HG03097 (cell line): ENCODE data around the gene C12orf43.
"Not testable (repeated sequence)": the region's sequence is repeated elsewhere in the genome, so short reads cannot be mapped to it uniquely, and the experiment has no call there.

Experiments used
- ATAC-seq: cut with Tn5 transposase; IDR thresholded peaks from one replicate; pipeline ENCODE4 v1.9.1; 2021; ENCODE audit not compliant: unreplicated experiment, low FRiP score

C12orf43 gene, protein sequence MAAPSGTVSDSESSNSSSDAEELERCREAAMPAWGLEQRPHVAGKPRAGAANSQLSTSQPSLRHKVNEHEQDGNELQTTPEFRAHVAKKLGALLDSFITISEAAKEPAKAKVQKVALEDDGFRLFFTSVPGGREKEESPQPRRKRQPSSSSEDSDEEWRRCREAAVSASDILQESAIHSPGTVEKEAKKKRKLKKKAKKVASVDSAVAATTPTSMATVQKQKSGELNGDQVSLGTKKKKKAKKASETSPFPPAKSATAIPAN

DNA sequence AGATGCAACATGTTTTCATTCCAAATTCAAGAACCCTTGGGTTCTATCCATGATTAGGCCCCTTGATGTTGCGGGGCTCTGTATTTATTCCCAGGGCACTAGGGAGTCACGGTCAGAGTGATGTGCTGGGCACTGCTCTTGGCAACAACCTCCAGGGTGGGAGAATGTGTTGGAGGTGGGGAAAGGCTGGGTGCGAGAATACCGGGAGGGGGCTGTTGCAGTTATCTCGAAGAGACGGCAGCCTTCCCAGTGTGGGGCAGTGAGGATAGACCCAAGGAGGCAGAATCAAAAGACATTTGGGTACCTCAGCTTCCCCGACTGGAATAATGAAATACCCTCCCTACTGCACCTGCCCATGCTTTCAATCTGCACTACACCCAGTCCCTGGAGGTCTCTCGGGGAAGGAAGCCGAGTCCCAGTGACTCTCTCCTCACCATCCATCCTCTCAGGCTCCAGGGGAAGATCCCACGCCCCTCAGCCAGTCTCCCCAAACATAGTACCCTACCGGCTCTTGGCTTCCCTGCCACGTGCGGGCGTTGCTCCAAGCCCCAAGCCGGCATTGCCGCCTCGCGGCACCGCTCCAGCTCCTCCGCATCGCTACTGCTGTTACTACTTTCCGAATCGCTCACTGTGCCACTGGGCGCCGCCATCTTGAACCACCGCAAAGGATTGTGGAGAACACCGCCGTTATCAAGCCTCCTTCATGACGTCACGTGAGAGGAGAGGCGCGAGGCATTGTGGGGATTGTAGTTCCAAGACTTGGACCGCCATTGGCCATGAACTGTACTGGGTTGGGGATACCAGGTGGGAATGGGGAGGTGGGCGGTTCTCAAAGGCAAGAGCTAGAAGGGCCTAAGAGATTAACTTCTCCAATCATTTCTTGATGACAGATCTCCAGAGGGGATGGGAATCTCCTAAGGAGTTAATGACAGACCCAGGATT, at the start of gene C12orf43:
C12orf43 (minus strand) TSS at position 663 of the 942 bp plus-strand sequence; CDS start at position 650, 13 bp downstream.
- peak; percentile 91 for ATAC-seq

DNA sequence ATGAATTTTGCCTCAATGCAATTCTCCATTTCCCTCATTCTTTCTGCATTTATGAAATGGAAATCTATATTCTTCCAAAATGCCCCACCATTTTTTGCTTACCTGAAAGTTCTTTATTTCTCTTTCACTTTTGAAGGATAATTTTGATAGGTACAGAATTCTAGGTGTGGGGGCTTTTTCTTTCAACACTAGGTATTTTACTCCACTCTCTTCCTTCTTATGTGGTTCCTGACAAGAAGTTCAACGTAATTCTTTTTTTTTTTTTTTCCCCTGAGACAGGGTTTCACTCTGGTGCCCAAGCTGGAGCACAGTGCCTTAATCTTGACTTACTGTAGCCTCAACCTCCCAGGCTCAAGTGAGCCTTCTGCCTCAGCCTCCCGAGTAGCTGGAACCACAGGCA, 49.1 kb upstream of the C12orf43 start:
- ATAC-seq = no peak

DNA sequence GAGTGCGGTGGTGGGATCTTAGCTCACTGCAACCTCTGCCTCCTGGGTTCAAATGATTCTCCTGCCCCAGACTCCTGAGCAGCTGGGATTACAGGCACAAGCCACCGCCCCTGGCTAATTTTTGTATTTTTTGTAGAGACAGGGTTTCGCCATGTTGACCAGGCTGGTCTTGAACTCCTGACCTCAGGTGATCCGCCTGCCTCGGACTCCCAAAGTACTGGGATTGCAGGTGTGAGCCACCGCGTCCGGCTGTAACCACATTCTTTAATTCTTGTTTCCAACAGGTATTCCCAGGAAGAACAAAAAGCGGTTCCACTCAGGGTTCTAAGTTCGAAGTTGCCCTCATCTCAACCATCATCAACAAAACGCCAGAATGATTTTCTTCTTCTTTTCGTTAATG, 48.3 kb upstream of the C12orf43 start:
- ATAC-seq = not testable (repeated sequence)

DNA sequence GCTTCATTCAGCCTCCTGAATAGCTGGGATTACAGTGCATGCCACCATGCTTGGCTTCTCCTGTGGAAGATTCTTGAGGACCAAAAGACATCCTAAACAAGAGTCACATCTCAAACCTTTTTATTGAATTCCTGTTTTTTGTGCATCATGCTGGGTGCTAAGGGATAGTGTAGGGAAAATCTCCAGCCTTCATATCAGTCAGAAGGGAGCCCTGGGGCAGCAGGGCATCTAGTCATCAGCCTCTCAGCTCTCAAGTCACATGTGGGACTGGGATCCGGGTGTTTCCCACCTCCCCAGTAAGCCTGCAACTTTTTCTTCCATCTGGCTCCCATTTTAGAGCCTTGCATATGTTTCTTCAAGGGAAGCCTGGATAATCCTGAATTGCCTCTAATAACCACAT, 47.8 kb upstream of the C12orf43 start:
- ATAC-seq = no peak

DNA sequence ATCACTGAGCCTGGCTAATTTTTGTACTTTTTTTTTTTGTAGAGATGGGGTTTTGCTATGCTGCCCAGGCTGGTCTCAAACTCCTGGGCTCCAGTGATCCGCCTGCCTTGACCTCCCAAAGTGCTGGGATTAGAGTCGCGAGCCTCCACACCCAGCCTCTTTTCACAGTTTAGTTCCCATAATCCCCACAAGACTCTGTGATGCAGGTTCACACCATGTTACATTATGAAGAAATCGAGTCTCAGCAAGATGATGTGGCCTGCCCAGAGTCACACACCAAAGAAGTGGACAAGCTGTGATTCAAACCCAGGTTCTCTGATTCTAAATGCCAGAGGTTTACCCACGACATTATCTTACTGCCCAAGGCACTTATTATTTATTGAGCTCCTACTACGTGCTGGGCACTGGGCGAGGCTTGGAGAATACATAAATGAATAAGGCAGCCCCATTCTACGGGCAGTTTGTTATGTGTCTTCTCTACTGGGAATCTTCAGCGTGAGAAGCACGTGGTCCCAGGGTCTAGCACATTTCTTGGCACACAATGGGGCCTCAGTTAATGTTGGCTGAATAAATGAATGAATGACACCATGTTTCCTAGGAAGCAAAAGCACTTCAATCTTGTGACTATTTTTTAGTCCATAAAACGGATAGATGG, 46.2 kb upstream of the C12orf43 start:
- no peak for ATAC-seq

DNA sequence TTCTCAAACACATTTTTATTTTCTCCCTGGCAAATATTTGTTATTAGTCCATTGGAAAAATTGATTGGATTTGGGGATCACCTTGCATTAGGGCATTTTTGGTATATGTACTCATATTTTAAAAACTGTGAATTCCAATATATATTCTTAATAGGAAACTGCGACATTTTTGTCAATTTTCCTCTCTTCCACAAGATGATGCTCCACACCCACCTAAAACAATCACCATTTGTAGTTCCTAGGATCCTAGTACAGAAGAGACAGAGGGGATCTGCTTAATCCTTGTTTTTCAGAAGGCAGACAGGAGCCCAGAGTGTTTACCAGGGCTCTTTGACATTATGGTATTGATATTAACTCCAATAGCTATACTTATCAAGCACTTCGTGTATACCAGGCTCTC, 45.5 kb upstream of the C12orf43 start:
- no peak for ATAC-seq

DNA sequence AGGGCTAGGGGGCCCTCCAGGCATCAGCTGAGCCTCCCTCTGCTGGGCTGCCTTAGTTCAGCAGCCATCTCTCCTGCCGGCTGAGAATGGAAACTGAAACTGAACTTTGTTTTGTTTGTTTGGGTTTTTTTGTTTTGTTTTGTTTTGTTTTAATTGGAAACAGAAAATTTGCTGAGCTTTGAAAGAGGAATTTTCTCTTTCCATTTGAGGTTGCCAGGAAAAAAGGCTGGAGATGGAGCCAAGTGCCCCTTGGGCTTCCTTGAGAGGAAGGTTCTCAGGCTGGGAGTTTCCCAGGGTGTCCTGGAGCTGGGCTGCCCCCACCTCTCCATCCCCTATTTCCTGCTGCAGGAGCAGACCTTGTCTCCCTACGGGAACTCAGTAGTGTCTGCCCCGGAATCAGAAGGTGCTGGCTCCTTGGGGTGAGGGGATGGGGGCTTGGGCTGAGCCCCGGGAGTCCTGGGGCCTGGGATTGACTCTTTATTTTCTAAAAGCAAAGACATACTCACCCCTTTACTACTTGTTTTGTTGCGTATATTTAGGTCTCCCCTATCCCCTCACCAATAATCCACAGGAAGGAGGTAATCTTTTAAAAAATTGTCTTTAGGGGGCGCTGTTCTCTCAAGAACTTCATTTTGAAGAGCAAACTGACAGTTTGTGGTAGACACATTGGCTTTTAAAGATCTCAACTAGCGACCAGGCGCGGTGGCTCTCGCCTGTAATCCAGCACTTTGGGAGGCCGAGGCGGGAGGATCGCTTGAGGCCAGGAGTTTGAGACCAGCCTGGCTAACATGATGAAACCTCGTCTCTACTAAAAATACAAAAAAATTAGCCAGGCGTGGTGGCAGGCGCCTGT, 44.1 kb upstream of the C12orf43 start:
- ATAC-seq = peak; percentile 77

DNA sequence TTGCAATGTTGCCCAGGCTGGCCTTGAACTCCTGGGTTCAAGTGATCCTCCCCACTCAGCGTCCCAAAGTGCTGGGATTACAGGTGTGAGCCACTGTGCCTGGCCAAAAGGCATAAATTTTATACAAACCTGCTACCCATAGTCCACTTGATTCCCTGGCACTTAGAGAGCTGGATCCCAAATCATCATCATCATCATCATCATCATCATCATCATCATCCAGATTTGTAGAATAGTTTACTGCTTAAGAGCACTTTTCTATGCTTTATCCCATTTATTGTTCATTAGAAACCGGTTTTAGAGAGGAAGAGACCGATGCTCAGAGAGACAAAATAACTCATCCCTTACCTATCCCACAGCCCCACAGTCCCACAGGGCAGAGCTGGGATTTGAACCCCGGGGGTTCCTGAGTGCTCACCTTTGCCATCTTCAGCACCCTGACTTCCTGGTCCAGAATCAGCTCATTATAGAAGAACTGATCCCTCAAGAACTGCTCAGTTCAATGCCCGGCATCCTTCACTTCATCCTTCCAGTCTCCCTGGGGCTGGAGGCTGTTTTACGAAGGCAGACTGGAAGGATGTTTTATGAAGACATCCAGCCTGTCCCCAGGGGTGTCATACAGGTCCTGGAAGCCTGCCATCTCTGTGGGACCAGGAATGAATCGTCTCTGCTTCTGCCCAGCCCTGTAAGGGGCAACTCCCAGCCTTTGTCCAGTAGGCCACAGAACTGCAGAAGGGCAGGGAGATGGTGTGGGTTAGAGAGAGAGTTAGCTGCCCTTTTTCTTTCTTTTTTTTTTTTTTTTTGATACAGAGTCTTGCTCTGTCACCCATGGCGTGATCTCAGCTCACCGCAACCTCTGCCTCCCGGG, 43.0 kb upstream of the C12orf43 start:
- ATAC-seq = no peak

DNA sequence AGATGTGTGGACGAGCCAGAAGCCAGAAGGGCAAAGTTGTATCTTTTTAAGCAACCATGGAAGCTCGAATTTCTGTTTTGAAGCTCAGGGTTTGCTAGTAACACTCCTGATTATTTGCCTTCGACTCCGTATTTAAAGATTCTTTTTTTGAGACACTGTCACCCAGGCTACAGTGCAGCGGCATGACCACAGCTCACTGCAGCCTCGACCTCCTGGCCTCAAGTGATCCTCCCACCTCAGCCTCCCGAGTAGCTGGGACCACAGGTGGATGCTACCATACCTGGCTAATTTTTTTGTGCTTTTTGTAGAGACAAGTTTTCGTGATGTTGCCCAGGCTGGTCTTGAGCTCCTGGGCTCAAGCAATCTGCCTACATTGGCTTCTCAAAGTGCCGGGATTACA, 41.5 kb upstream of the C12orf43 start:
- no peak for ATAC-seq

DNA sequence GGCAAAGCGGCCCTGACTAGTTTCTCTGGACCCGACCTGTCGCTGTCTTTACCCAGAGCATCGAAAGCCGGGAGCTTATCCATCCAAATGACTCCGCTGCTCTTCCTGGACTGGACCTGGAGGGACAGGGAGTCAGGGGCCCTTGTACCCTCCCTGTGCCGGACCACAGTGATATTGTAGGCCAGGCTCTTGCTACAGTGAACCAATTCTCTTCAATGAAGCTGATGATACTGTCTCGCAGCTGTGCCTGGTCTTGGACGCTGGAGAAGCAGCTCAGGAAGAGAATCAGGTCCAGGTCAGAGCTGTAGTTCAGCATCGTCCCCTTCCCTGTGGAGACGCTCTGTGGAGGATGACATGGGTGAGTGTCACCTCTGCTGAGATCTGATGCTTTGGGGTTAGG, 37.4 kb upstream of the C12orf43 start:
- ATAC-seq = no peak

DNA sequence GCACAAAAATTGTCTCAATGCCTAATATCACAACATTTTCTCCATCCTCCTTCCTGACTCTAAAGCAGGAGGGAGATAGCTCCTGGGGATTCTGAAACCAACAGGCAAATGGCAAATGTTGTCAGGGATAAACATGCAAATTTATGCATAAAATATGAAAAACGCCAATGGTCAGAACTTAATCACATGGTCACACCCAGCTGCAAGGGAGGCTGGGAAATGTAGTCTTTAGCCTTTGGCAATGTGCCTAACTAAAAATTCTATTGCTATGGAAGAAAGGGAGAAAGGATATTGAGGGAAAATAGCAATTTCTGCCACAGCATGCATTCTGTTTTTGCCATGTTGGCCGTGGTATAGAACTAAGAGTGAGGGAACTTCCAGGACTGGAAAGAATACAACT, 34.4 kb upstream of the C12orf43 start:
- ATAC-seq = no peak

DNA sequence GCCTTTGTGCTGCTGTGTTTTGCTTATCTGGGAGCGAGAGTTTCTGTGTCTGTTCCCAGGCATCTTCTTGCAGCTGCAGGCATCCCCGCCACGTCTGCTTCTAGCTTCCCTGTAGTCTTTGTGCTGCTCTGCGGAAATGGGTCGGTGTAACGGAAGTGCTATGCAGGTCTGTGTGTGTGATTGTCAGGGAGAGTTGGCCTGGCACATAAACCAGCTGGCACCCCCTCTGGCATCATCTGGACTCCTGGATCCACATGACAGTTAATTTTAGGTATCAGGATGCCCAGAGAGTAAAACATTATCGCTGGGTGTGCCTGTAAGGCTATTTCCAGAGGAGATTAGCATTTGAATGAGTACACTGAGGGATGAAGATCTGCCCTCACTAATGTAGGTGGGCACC, 32.2 kb upstream of the C12orf43 start:
- no peak for ATAC-seq

DNA sequence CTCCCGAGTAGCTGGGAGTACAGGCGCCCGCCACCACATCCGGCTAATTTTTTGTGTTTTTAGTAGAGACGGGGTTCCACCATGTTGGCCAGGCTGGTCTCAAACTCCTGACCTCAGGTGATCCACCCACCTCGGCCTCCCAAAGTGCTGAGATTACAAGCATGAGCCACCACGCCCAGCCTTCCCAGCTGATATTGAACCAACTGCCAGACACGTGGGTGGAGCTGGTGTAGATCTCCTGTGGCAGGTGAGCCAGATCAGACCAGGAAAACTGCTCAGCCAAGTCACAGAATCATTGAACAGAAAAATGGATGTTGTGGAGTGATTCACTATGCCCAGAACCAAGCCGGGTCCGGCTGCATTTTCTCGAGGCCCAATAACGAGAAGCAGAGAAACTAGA, 31.1 kb upstream of the C12orf43 start:
- not testable (repeated sequence) for ATAC-seq

DNA sequence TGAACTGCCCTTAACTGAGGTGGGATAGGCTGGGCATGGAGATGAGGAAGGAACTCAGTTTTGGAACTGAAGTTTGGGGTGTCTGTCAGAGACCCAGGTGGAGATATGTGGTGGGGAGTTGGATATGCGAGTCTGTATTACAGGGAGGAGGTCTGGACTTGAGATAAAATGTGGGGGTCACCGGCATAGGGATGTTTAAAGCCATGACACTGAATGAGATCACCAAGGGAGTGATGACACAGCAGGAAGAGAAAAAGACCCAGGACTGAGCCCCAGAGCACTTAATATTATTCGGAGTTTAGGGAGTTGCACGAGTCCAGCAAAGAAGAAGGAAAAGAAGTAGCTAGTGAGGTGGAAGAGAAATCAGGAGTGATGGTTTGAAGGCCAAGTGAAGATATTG, 26.8 kb upstream of the C12orf43 start:
- ATAC-seq = no peak

DNA sequence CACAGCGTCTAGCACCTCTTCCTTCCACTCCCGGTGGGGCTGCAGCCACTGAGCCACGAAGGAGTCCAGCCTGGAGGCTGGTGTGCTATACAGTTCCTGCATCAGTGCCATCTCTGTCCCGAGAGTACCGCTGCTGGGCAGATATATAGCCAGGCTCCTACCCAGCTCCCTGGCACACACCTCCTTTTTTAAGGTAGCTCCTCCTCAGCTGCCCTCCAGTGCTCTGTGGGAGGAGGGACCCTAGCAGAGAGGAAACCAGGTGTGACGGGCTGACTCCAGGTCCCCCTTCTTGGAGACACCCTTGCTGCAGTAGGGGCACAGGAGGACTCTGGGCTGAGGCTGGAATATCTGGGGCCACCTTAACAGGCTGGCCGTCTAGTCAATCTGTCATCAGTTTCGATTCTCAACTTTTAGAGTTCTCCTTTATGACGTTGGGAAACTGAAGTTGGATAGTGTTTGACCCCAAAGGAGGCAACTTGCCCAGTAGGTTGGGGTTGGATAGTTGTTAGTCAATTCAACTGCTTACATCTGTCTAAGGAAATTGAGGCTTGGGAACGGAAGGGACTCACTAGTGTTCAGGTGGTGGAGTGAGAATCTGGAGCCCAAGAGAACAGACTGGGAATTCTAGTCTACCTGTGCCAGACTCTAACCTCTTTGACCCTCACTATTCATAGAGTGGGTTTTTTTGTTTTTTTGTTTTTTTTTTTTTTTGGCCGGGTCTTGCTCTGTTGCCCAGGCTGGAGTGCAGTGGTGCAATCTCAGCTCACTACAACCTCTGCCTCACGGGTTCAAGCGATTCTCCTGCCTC, 22.8 kb upstream of the C12orf43 start, which contains the start of gene OASL:
OASL (minus strand) TSS at position 386 of the 808 bp plus-strand sequence; CDS start at position 111, 275 bp downstream.
- ATAC-seq = peak; percentile 69

DNA sequence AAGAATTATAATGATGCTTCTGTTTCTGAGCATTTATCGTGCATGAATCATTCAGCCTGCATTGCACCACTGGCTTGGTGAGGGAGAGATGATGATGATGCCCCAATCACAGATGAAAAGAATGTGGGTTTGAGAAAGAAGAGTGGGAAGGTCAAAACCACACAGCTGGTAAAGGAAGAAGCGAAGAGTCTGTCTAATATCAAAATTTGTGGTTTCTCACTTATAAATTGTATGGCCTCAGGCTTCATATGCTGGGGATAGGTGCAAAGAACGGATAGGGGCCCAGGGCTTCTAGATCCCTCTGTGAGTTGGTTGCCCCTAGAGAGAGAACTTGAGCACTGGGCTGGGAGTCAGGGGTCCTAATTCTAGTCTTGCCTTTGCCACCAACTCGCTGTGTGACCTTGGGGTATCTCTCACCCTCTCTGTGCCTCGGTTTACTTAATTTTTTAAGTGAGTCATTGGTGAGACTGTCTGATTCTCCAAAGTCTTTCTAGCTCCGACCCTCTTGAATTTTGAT, 20.6 kb upstream of the C12orf43 start:
- no peak for ATAC-seq

DNA sequence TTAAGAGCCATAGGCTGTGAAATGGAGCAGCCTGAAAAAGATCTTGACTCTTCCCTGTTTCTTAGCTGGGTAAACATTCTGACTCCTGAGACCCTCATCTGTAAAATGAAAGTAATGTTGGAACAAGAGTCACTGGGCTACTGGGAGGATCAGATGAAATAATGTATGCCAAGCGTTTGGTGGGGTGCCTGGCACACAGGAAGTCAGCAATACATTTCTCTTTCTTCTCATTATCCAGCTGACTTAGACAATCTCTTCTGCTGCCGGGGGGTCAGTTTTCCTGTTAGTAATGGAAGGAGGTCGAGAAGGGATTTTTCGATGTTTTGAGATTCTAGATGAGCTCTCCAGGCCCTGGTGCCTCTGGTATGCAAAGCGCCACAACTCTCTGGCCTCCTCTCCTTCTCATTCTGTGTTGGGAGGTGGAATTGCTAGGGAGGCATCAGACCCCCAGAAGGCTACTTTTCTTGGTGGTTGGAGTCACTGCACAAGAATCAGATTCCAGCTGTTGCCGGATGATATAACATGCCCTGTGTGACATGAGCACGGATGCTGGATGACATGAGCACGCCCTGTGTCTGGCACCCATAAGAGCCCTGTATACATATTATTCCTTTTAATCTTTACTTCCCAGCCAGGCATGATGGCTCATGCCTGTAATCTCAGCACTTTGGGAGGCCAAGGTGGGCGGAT, 18.5 kb upstream of the C12orf43 start:
- ATAC-seq = no peak
